NB4 (cell line): ENCODE measurements around the gene MBNL2.

ENCODE experiments used
- CTCF ChIP-seq: IDR thresholded peaks from one replicate; pipeline ENCODE4 v1.5.1; 2012; ENCODE audit warnings: low read depth, low read length
- POLR2A ChIP-seq: IDR thresholded peaks from 2 replicates; pipeline ENCODE4 v1.6.1; 2011; ENCODE audit warnings: mild to moderate bottlenecking; ENCODE audit not compliant: insufficient read length; ENCODE audit errors: extremely low read depth
- TF ChIP-seq, protein P1 (sequence below): IDR thresholded peaks from 2 replicates; pipeline ENCODE4 v1.6.1; 2011; ENCODE audit warnings: low read depth, low read length

GRCh38 chr13:97308735-97309429, 86.7 kb downstream of the MBNL2 start:
- TF ChIP-seq CTCF (no peak), POLR2A (no peak)
- TF ChIP-seq, protein P1, sequence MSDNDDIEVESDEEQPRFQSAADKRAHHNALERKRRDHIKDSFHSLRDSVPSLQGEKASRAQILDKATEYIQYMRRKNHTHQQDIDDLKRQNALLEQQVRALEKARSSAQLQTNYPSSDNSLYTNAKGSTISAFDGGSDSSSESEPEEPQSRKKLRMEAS: no peak
